ENCODE results near the gene NFKB1.

GRCh38 chr4:102608190-102608589 is 107.0 kb downstream of the NFKB1 start:
- TF ChIP-seq CTCF (optimal IDR thresholded peaks at IDR 0.05 in 1 of 3, IDR thresholded peaks at IDR 0.05 in 1 of 3, conservative IDR thresholded peaks at IDR 0.05 in 1 of 3; ENCODE audit: extremely low read depth in 1 of 3, insufficient read depth in 2 of 3, low read length in 3 of 3) (no peak), EZH2 (IDR thresholded peaks at IDR 0.05; ENCODE audit: low read length) (no peak)

All from keratinocyte (primary cell).